ENCODE results near the gene SLC25A25. TPM values are rescaled to one million over a fixed set of nuclear protein-coding genes. Genes with fewer than 3 reads are reported as not detected.
"Not testable (repeated sequence)": the region's sequence is repeated elsewhere in the genome, so short reads cannot be mapped to it uniquely, and the experiment has no call there.

The SLC25A25 gene
- total and polyA plus RNA-seq, 2 donors: 14.4 to 23.1 TPM

DNA sequence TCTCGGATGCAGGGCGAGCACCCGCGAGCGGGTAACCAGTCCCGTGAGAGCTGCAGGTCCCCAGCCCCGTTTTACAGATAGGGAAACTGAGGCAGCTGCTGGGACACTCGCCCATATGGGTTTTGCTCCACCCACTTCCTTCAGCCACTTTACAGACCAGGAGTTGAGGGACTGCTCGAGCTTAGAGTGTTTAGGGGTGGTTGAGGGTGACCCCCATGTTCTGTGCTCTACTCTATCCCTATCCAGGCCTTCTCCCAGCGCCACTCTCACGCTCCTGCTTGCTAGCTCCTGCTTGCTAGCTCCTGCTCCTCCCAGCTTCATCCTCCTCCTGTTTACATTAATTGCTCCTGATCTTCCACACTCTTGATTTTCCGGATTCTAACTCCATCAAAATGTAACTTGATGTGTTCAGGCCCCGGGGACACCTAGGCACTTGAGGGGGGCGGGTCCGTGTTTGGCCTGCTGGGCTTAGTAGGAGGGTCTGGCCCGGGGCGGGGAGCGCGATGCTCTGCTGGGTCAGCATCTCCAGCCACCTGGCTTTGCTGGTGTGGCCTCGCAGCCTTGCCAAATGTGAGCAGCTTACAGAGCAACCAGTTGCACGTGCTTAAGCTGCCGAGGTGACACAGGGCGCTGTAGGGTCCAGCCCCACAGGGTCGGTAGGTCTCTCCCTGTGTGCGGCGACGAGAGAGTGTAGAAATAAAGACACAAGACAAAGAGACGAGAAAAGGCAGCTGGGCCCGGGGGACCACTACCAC is 61.0 kb downstream of the SLC25A25 start:
- peak overlapping the region; percentile 97 for H3K4me3 ChIP-seq (ENCODE audit: low read depth, low read length)
- H3K4me1 ChIP-seq (ENCODE audit: insufficient read depth): no peaks in the 10 kb centered on the region
- 58% methylated on average over 29 of the region's 29 CpGs for WGBS
- no peak for DNase-seq (ENCODE audit: extremely low spot score)
- H3K36me3 ChIP-seq (ENCODE audit: insufficient read depth): no peaks in the 10 kb centered on the region
- H3K27ac ChIP-seq (ENCODE audit: low read depth): no peak overlapping the region

DNA sequence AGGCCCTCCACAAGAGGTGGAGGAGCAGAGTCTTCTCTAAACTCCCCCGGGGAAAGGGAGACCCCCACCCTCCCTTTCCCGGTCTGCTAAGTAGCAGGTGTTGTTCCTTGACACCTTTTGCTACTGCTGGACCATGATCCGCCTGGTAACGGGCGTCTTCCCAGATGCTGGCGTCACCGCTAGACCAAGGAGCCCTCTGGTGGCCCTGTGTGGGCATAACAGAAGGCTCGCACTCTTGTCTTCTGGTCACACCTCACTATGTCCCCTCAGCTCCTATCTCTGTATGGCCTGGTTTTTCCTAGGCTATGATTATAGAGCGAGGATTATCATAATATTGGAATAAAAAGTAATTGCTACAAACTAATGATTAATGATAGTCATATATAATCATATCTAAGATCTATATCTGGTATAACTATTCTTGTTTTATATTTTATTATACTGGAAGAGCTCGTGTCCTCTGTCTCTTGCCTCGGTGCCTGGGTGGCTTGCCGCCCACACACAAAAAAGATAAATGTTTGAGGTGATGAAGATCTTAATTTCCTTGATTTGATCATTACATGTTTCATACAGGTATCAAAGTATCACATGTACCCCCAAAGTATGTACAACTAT is 62.1 kb downstream of the SLC25A25 start:
- H3K27ac ChIP-seq (ENCODE audit: low read depth); H3K36me3 ChIP-seq (ENCODE audit: insufficient read depth); H3K4me1 ChIP-seq (ENCODE audit: insufficient read depth); DNase-seq (ENCODE audit: extremely low spot score); H3K4me3 ChIP-seq (ENCODE audit: low read depth, low read length): not testable (repeated sequence)
- 30% methylated on average over 12 of the region's 12 CpGs for WGBS

DNA sequence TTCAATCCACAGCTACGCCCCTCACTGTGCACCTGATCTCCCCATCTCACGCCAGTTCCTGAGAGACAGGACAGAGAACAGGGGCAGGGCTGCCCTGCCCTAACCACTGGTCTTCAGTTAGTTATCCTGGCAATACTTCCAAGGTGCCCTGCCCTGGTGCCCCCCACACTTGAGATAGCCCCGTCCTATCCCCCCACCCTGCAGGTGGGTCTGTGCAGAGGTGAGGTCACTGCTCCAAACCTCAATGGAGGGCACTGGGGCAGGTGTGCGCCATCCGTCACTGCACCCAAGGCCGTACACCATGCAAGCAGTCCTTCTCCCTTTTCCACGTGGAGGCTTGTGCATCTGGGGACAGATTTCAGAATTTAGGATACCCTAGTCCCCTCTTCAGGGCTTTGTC is 62.6 kb downstream of the SLC25A25 start:
- not testable (repeated sequence) for H3K4me3 ChIP-seq (ENCODE audit: low read depth, low read length); H3K36me3 ChIP-seq (ENCODE audit: insufficient read depth); DNase-seq (ENCODE audit: extremely low spot score); H3K4me1 ChIP-seq (ENCODE audit: insufficient read depth); H3K27ac ChIP-seq (ENCODE audit: low read depth)
- WGBS: 69% methylated on average over 7 of the region's 7 CpGs

DNA sequence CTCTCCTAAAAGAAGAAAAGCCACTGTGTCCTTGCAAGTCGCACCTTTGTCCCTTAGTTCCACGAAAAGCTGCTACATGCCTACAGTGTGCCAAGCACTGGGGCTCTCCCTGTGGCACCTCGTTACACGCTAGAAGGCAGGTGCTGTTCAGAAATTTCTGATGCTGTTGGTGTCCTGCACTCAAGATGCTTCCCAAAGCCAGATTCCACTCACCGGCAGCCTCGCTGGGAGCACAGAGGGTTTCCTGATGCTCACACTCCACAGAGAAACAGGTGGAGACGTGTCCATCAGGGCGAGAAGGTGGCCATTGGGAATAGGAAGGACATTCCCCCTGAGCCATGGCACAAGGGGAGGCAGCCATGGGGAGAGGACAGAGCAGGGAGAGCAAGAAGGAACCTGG is 63.3 kb downstream of the SLC25A25 start:
- H3K4me3 ChIP-seq (ENCODE audit: low read depth, low read length); H3K36me3 ChIP-seq (ENCODE audit: insufficient read depth); DNase-seq (ENCODE audit: extremely low spot score); H3K27ac ChIP-seq (ENCODE audit: low read depth); H3K4me1 ChIP-seq (ENCODE audit: insufficient read depth): not testable (repeated sequence)
- WGBS: 87% methylated on average over 8 of the region's 8 CpGs

DNA sequence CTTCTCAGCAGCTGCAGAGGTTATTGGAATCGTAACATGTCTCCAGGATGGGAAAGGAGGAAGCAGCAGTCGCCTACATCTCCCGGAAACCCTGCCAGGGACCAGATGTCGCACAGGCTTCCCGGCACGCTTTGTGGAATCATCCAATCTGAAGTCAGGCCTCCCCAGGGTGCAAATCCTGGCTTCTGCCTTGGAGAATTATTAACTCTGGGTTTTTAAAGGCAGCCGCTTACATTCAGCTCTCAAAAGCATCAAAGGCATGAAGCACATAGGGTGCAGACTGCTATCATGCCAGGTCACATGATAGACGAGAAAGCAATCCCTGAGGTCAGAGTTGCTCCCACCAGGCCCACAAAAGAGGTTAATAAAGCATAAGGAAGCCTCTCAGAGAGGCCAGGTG is 64.1 kb downstream of the SLC25A25 start:
- not testable (repeated sequence) for H3K36me3 ChIP-seq (ENCODE audit: insufficient read depth); H3K27ac ChIP-seq (ENCODE audit: low read depth); DNase-seq (ENCODE audit: extremely low spot score); H3K4me1 ChIP-seq (ENCODE audit: insufficient read depth); H3K4me3 ChIP-seq (ENCODE audit: low read depth, low read length)
- 20% methylated on average over 8 of the region's 8 CpGs for WGBS

DNA sequence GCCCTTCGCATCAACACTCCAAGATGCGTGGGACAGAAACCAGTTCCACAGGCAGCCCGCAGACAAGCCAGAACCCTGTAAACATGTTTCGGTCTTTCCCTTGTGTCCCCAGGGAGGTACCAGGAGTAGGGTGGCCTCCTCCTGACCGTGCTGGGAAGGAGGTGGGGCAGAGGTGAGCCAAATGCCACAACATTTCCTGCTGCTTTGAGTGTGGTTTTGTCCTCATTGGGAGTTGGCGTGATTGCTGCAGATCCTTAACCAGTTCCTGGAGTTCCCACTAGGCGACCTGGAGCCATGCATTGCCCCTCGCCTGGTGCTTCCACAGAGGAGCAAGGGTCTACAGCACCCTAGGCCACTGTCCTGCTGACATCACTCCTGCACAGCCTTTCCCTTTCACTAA is 67.5 kb downstream of the SLC25A25 start:
- not testable (repeated sequence) for H3K36me3 ChIP-seq (ENCODE audit: insufficient read depth)

DNA sequence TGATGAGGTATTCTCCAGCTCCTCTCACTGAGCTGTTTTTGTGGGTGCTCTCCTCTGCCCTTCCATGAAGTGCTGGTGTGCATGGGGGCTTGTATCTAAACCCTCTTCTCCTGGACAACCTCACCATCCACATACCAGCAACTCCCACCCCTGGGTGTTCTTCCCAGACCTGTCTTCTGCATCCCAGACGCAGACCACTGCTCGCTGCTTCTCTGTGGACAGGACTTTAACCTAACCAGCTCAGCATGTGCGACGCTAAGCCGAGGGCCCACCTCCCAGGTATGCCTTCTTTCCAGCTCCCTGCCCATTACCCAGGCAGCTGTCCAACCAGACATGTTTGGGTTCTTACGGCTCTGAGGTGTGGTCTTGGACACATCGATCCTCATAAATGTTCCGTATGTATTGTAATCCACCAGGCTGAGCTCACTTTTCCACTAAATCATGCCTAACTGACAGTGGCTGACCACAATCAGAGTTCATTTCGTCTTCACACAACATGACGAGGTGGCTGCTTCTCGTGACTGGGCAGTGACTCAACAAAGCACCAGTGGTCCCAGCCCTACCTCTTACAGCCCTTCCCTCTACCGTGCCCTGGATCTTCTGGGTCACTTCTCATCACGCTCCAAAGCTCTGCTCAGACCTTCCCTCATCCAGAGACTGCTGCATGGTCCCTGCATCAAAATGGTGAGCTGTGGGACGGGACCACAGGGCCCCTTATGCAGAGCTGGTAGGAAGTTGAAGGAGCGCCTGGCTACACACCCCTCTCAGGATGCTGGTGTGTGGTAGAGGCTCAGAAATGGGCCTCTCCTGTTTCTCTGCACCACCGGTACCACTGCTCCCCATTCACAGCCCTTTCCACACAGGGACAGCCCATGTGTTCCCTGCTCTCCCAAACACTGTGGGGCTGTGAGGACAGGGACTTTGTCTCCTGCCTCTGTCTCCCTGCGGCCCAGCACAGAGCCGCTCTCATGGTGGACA is 69.1 kb downstream of the SLC25A25 start:
- Histone ChIP-seq H3K4me3 (ENCODE audit: low read depth, low read length) (no peak overlapping the region), H3K36me3 (ENCODE audit: insufficient read depth) (no peaks in the 10 kb centered on the region), H3K27ac (ENCODE audit: low read depth) (no peak overlapping the region), H3K4me1 (ENCODE audit: insufficient read depth) (no peaks in the 10 kb centered on the region)
- DNase-seq (ENCODE audit: extremely low spot score): no peak
- 85% methylated on average over 18 of the region's 18 CpGs for WGBS

More for the DNA sequence above, 67.5 kb downstream of the SLC25A25 start:
- WGBS: 65% methylated on average over 8 of the region's 8 CpGs
- not testable (repeated sequence) for DNase-seq (ENCODE audit: extremely low spot score); H3K4me3 ChIP-seq (ENCODE audit: low read depth, low read length); H3K4me1 ChIP-seq (ENCODE audit: insufficient read depth); H3K27ac ChIP-seq (ENCODE audit: low read depth)

DNA sequence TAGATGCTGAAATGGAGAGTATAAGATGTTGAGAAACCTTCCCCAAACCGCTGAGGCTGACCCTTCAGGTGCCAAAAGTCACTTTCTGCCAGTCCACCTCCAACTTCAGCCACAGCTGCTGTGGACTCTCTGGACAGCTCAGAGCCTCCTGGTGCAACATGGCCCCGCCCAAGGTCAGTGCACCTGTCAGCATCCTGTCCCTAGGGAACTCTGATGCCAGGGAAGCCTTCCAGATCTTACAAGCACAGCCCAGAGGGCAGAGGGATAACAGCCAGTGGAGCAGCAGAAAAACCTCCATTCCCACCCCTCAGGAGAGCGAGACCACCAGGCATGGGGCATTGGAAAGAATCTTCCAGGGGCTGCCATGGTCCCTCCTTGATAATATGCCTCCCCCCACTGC is 70.0 kb downstream of the SLC25A25 start:
- Histone ChIP-seq H3K4me1 (ENCODE audit: insufficient read depth) (no peaks in the 10 kb centered on the region), H3K4me3 (ENCODE audit: low read depth, low read length) (no peak overlapping the region), H3K36me3 (ENCODE audit: insufficient read depth) (no peaks in the 10 kb centered on the region), H3K27ac (ENCODE audit: low read depth) (no peak overlapping the region)
- DNase-seq (ENCODE audit: extremely low spot score): no peak
- WGBS: 90% methylated on average over 3 of the region's 3 CpGs

DNA sequence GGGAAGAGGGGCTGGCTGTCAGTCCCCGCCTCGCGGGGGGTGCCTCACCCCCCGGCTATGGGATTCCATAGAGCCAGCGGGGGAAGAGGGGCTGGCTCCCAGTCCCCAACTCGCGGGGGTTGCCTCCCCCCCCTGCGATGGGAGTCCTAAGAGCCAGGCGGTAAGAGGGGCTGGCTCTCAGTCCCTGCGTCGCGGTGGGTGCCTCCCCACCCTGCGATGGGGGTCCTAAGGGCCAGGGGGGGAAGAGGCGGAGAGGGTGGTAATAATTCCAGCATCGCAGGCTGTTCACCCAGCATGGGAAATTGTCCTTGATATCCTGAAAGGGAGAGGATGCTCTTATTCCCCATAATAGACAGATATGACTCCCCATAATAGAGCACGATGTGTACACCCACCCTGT is 71.6 kb downstream of the SLC25A25 start:
- H3K36me3 ChIP-seq (ENCODE audit: insufficient read depth): no peaks in the 10 kb centered on the region
- 28% methylated on average over 16 of the region's 16 CpGs for WGBS
- DNase-seq (ENCODE audit: extremely low spot score): no peak

DNA sequence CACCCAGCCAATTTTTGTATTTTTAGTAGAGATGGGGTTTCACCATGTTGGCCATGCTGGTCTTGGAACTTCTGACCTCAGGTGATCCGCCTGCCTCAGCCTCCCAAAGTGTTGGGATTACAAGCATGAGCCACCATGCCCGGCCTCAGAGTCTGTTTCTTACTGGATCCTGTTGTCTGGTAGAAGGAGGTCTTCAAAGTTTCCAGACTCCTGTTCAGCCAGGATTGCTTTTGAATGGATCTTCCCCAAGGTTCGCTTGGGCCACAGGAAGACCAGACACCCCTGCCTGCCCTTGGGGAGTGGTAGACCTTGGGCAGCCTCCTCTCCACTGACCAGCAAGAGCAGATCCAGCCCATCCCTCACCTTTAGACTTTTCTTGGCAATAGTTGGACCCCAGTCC is 73.6 kb downstream of the SLC25A25 start:
- WGBS: 97% methylated on average over 3 of the region's 3 CpGs
- no peaks in the 10 kb centered on the region for H3K4me1 ChIP-seq (ENCODE audit: insufficient read depth)
- no peaks in the 10 kb centered on the region for H3K36me3 ChIP-seq (ENCODE audit: insufficient read depth)
- DNase-seq (ENCODE audit: extremely low spot score): no peak
- no peak overlapping the region for H3K4me3 ChIP-seq (ENCODE audit: low read depth, low read length)
- H3K27ac ChIP-seq (ENCODE audit: low read depth): no peak overlapping the region

More for the DNA sequence above, 71.6 kb downstream of the SLC25A25 start:
- Histone ChIP-seq H3K27ac (ENCODE audit: low read depth) (no peak overlapping the region), H3K4me1 (ENCODE audit: insufficient read depth) (no peaks in the 10 kb centered on the region), H3K4me3 (ENCODE audit: low read depth, low read length) (no peak overlapping the region)

DNA sequence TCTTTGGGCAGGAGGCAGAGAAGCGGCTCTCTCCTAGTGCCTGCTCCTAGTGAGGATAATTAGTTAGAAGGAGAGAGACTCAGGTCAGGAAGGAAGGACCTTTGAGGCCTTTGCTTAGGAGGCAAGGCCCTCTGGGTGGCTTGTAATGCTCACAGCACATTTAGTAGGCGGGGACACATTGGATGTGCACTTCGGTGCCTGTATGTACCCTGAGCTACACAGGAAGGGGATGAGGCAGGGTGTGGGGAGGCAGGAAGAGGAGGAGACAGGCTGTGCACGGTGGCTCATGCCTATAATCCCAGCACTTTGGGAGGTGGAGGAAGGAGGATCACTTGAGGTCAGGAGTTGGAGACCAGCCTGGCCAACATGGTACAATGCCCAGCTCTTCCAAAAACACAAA is 74.0 kb downstream of the SLC25A25 start:
- no peak overlapping the region for H3K4me3 ChIP-seq (ENCODE audit: low read depth, low read length)
- no peaks in the 10 kb centered on the region for H3K4me1 ChIP-seq (ENCODE audit: insufficient read depth)
- no peak for DNase-seq (ENCODE audit: extremely low spot score)
- no peaks in the 10 kb centered on the region for H3K36me3 ChIP-seq (ENCODE audit: insufficient read depth)
- no peak overlapping the region for H3K27ac ChIP-seq (ENCODE audit: low read depth)
- WGBS: 66% methylated on average over 4 of the region's 4 CpGs

DNA sequence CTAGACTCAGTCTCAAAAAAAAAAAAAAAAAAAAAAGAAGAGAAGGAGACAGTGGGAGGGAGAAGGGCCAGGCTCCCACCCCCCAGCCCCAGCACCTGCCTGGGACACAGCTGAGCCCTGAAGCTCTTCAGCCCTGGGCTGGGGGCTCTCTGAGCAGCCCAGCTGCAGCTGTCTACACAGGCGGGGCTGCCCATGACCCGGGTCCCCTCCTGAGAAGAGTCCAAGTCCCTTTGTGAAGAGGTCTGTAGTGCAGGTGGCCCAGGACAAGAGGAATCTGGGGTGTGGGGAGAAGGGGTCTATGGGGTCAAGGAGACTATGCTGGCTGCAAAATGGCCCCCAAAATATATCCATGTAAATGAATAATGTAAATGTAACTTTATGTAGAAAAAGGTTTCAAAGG is 74.6 kb downstream of the SLC25A25 start:
- Histone ChIP-seq H3K4me1 (ENCODE audit: insufficient read depth) (no peaks in the 10 kb centered on the region), H3K27ac (ENCODE audit: low read depth) (no peak overlapping the region), H3K4me3 (ENCODE audit: low read depth, low read length) (no peak overlapping the region), H3K36me3 (ENCODE audit: insufficient read depth) (no peaks in the 10 kb centered on the region)
- no peak for DNase-seq (ENCODE audit: extremely low spot score)
- 88% methylated on average over 2 of the region's 2 CpGs for WGBS

DNA sequence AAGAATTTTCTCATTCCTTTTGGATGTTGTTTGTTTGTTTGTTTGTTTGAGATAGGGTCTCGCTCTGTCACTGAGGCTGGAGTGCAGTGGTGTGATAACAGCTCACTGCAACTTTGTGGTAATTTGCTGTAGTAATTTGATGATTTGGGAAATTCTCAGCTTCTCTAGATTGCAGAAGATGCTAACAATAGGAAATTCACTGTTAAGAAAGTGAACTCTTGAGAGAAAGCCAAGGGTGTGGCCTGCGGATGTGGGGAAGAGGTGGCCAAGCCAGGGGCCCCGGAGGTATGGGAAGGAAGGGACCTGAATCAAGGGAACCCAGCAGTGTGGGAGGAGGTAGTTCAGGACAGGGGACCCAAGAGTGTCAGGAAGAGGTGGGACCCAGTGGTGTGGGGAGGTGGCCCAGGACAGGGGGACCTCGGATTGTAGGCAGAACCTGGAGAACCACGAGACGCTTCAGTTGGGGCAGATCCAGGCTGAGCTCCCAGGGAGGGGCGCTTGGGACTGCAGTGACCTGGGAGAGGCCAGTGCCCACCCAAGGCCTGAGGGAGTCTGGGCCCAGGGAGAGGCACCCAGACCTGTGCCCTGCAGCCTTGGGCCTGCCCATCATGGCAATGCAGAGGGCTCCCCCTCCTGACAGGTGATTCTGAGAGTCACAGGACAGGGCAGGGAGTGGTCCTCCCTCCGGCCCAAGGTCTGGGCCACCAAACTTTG is 75.7 kb downstream of the SLC25A25 start:
- no peak for DNase-seq (ENCODE audit: extremely low spot score)
- 81% methylated on average over 8 of the region's 8 CpGs for WGBS
- peak overlapping the region; percentile 61 for H3K27ac ChIP-seq (ENCODE audit: low read depth)

More for the DNA sequence above, 75.7 kb downstream of the SLC25A25 start:
- H3K36me3 ChIP-seq (ENCODE audit: insufficient read depth): no peaks in the 10 kb centered on the region
- no peak overlapping the region for H3K4me3 ChIP-seq (ENCODE audit: low read depth, low read length)
- H3K4me1 ChIP-seq (ENCODE audit: insufficient read depth): peaks cover 1% of the 10 kb centered on the region

Measured in urinary bladder (tissue), 4 donors.